Measurements from ENCODE around the gene ADAMTS16.

ADAMTS16 gene

GRCh38 chr5:5352675-5353074, 212.5 kb downstream of the ADAMTS16 start:
- no peak overlapping the region for H3K4me3 ChIP-seq (ENCODE audit: low read depth, low read length)
- no peak for DNase-seq (ENCODE audit: low read depth)
- no peak for TF ChIP-seq CTCF (conservative IDR thresholded peaks at IDR 0.05; ENCODE audit: low read depth, low read length)

- H3K4me3 ChIP-seq (ENCODE audit: low read depth, low read length) = no peak overlapping the region
- TF ChIP-seq CTCF (conservative IDR thresholded peaks at IDR 0.05; ENCODE audit: low read depth, low read length) = no peak
- no peak for DNase-seq (ENCODE audit: low read depth)
Measured at GRCh38 chr5:5353681-5354080, 213.6 kb downstream of the ADAMTS16 start.

GRCh38 chr5:5356765-5357164, 216.6 kb downstream of the ADAMTS16 start:
- DNase-seq (ENCODE audit: low read depth) = no peak
- H3K4me3 ChIP-seq (ENCODE audit: low read depth, low read length) = no peak overlapping the region
- TF ChIP-seq CTCF (conservative IDR thresholded peaks at IDR 0.05; ENCODE audit: low read depth, low read length) = no peak

- no peak overlapping the region for H3K4me3 ChIP-seq (ENCODE audit: low read depth, low read length)
- DNase-seq (ENCODE audit: low read depth) = no peak
- TF ChIP-seq CTCF (conservative IDR thresholded peaks at IDR 0.05; ENCODE audit: low read depth, low read length) = no peak
Measured at GRCh38 chr5:5359618-5360017, 219.5 kb downstream of the ADAMTS16 start.

GRCh38 chr5:5360363-5360940, 220.3 kb downstream of the ADAMTS16 start:
- no peak overlapping the region for H3K4me3 ChIP-seq (ENCODE audit: low read depth, low read length)
- DNase-seq (ENCODE audit: low read depth) = no peak
- TF ChIP-seq CTCF (conservative IDR thresholded peaks at IDR 0.05; ENCODE audit: low read depth, low read length) = no peak

GRCh38 chr5:5360941-5361520, 220.9 kb downstream of the ADAMTS16 start:
- no peak for TF ChIP-seq CTCF (conservative IDR thresholded peaks at IDR 0.05; ENCODE audit: low read depth, low read length)
- no peak overlapping the region for H3K4me3 ChIP-seq (ENCODE audit: low read depth, low read length)
- no peak for DNase-seq (ENCODE audit: low read depth)

- H3K4me3 ChIP-seq (ENCODE audit: low read depth, low read length) = no peak overlapping the region
- TF ChIP-seq CTCF (conservative IDR thresholded peaks at IDR 0.05; ENCODE audit: low read depth, low read length) = no peak
- DNase-seq (ENCODE audit: low read depth) = peak; percentile 56
Measured at GRCh38 chr5:5363045-5363444, 222.9 kb downstream of the ADAMTS16 start.
